Left ventricle myocardium inferior (tissue), 1 donor: ENCODE results near the gene ZC3H7B. TPM values are rescaled to one million over a fixed set of nuclear protein-coding genes. Genes with fewer than 3 reads are reported as not detected.

Experiments
- DNase-seq: peaks from one replicate; pipeline ENCODE4 v3.0.0-alpha.2; 2020
- H3K27ac ChIP-seq: fragments of 200-600 bp; replicated peaks from 2 replicates; pipeline ENCODE4 v1.8.0; 2021
- H3K27me3 ChIP-seq: fragments of 200-600 bp; 2 replicates; pipeline ENCODE4 v1.8.0; 2021; ENCODE audit warnings: low read depth
- H3K36me3 ChIP-seq: fragments of 200-600 bp; 2 replicates; pipeline ENCODE4 v1.8.0; 2021
- H3K4me1 ChIP-seq: fragments of 200-600 bp; 2 replicates; pipeline ENCODE4 v1.8.0; 2021
- H3K4me3 ChIP-seq: fragments of 200-600 bp; 2 replicates; pipeline ENCODE4 v1.8.0; 2021; ENCODE audit warnings: mild to moderate bottlenecking, moderate library complexity
- H3K9me3 ChIP-seq: fragments of 200-600 bp; replicated peaks from 2 replicates; pipeline ENCODE4 v1.8.0; 2021
- CTCF ChIP-seq: fragments of 200-600 bp; IDR thresholded peaks from 2 replicates; pipeline ENCODE4 v1.8.0; 2021; ENCODE audit warnings: antibody characterized with exemption, mild to moderate bottlenecking, borderline replicate concordance
- intact Hi-C: fragments of 100-400 bp; cut with micrococcal nuclease; formaldehyde crosslinking; loops from one replicate; pipeline ENCODE4 v1.11.0; 2022
- total RNA-seq: library from RNA; stranded (reverse); fragmentation: NEBNext Ultra II Directional; extraction: Animal tissue kit (Norgen Biotek cat#: 25700); gene quantifications from one replicate; pipeline ENCODE4 v1.2.1, GENCODE V29; 2021
- donor health status: DM: no; HTN: yes; CAD: no; lungs with severe emphysema.

ZC3H7B gene
- total RNA-seq, 1 donor from 2014 or later = 39.1 TPM

DNA sequence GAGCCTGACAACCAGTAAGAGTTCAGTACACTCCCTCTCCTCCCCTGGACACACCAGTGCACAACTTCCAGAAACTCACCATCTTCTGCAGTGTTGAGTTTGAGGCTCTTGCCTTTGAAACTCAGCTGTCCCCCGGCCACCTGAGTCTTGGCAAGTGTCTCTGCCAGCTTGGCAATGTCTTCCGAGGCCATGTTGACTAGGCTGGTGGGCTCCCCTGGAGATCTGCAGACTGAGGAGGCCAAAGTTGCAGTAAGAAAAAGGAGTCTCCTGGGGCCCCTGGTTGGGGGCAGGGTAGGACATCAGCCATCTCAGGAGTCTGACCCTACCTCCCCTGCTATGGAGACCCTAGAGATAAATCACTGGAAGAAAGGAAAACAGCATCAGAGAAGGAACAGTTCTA, 20.5 kb upstream of the ZC3H7B start:
- no peaks in the 10 kb centered on the region for H3K9me3 ChIP-seq
- no peak for DNase-seq
- no peak overlapping the region for H3K4me3 ChIP-seq
- intact Hi-C loops = no loop called here
- H3K36me3 ChIP-seq = peaks cover 67% of the 10 kb centered on the region
- H3K4me1 ChIP-seq = peaks cover 19% of the 10 kb centered on the region
- H3K27me3 ChIP-seq = no peaks in the 10 kb centered on the region
- no peak for TF ChIP-seq CTCF
- H3K27ac ChIP-seq = no peak overlapping the region

GRCh38 chr22:41284465-41284864, 16.9 kb upstream of the ZC3H7B start:
- intact Hi-C loops = no loop called here
- H3K36me3 ChIP-seq = peaks cover 35% of the 10 kb centered on the region
- no peaks in the 10 kb centered on the region for H3K27me3 ChIP-seq
- no peaks in the 10 kb centered on the region for H3K9me3 ChIP-seq
- no peak overlapping the region for H3K4me3 ChIP-seq
- peaks cover 34% of the 10 kb centered on the region for H3K4me1 ChIP-seq
- TF ChIP-seq CTCF = no peak
- no peak for DNase-seq
- H3K27ac ChIP-seq = no peak overlapping the region

DNA sequence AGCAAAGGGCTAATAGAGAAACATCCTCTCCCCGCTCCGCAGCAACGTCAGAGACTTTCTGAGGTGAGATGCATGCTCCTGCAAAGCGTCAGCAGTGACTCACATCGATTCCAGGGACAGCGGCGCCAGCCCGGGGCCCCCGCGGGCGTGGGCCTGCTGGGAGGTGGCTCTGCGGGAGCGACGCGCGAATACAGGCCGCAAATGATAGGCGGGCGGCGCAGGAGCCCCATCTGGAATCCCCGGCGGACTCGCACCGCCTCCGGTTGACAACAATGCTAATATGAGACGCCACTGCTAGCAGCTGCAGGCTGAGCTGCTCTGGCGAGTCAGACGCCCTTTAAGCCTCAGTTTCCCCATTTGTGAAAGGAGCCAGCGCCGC, 15.9 kb upstream of the ZC3H7B start:
- intact Hi-C loops = no loop called here
- DNase-seq = peak; percentile 25
- TF ChIP-seq CTCF = no peak

DNA sequence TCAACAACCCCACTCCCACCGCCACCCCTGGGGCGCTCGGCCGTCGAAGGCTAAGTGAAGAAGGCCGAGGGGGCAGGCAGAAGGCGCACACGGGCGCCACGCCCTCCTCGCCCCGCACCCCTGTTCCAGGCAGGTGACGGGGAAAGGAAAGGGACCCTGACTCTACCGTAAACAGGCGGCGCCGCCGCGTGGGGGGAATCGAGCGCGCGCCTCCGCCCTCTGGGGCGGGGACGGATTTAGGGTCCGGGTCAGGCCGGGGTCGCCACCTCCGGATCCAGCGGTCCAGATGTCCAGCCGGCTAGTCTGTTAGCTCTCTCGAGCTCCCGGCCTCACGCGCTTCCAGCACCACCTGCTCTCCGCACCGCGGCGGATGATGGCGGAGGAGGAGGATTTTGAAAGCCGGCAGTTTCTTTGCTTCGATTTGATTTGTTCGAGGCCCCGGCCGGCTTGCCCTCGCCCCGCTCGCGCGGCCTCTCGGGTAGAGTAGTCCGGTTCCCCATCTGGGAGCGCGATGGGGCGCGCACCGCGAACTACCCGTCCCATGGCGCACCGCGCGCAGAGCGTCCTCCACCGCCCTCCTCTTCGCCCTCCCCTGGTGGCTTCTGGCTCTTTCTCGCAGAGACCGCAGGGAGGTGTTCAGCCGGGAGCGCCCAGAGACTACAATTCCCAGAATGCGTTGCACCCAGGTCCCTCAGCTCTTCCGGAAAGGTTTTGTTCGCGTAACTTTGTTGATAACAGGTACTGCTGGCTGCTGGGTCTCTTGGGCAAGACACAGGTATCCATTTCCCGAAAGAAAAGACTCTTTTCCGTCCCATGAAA, 15.3 kb upstream of the ZC3H7B start, which contains the start of gene RANGAP1:
Gene RANGAP1, minus strand, starts transcription at position 368 of the 819 bp plus-strand sequence. CDS start 5,143 bp downstream, outside the sequence.
- Histone ChIP-seq H3K27ac (peak within 1 kb of the TSS; percentile 84), H3K4me3 (peak within 1 kb of the TSS; percentile 90), H3K36me3 (peaks cover 20% of the 10 kb centered on the region), H3K9me3 (no peaks in the 10 kb centered on the region), H3K27me3 (no peaks in the 10 kb centered on the region), H3K4me1 (peaks cover 29% of the 10 kb centered on the region)
- peak; percentile 98 for DNase-seq
- peak; percentile 51 for TF ChIP-seq CTCF
- intact Hi-C loops = no loop called here

More for the DNA sequence above, 15.9 kb upstream of the ZC3H7B start:
- H3K36me3 ChIP-seq = peaks cover 26% of the 10 kb centered on the region
- H3K4me3 ChIP-seq = peak overlapping the region; percentile 90
- peaks cover 34% of the 10 kb centered on the region for H3K4me1 ChIP-seq
- H3K27me3 ChIP-seq = no peaks in the 10 kb centered on the region
- H3K27ac ChIP-seq = peak overlapping the region; percentile 84
- H3K9me3 ChIP-seq = no peaks in the 10 kb centered on the region

DNA sequence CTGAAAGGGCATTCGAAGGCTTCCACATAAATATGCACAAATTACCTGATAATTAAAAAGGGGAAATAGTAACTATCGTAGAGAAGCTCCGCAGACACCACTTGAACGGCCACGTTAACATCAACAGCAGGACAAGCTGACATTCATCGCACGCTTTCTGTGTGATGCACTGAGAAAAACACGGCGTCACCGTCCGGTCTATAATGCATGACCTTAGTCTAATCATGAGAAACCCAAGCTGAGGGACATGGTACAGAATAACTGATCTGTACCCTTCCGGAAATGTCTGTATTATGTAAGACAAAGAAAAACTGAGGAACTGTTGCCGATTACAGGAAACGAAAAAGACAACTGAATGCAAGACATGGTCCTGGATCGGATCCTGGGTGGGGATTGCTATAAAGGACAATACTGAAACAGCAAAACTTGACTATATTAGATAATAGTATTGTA, 14.7 kb upstream of the ZC3H7B start:
- Histone ChIP-seq H3K36me3 (peaks cover 19% of the 10 kb centered on the region), H3K27me3 (no peaks in the 10 kb centered on the region), H3K4me3 (peak overlapping the region; percentile 90), H3K9me3 (no peaks in the 10 kb centered on the region), H3K27ac (peak overlapping the region; percentile 84), H3K4me1 (peaks cover 29% of the 10 kb centered on the region)
- intact Hi-C loops = no loop called here
- TF ChIP-seq CTCF = no peak
- DNase-seq = no peak
